Upper lobe of left lung (tissue), 6 donors: Measurements from ENCODE around the gene ROBO1. TPM values are rescaled to one million over a fixed set of nuclear protein-coding genes. Genes with fewer than 3 reads are reported as not detected.

Experiments
- ATAC-seq, 2 donors: fragments of 200-7000 bp; cut with Tn5 transposase; one replicate each; pipeline ENCODE4 v1.9.1; 2022; ENCODE audit warnings: mild to moderate bottlenecking in 2 of 2, moderate library complexity in 2 of 2; ENCODE audit not compliant: low FRiP score in 2 of 2
- DNase-seq, 2 donors: peaks; one replicate each; pipeline ENCODE4 v3.0.0-alpha.2; 2019 to 2020
- H3K27ac ChIP-seq, 4 donors: fragments of 200-600 bp; sonication (generic); one replicate each; pipeline ENCODE4 v1.5.1; 2016 to 2019
- H3K27me3 ChIP-seq, 4 donors: fragments of 200-600 bp; sonication (generic); one replicate each; pipeline ENCODE4 v1.5.1; 2017 to 2019
- H3K36me3 ChIP-seq, 4 donors: fragments of 200-600 bp; sonication (generic); one replicate each; pipeline ENCODE4 v1.5.1; 2016 to 2019
- H3K4me1 ChIP-seq, 4 donors: fragments of 200-600 bp; sonication (generic); one replicate each; pipeline ENCODE4 v1.5.1; 2018 to 2019
- H3K4me3 ChIP-seq, 4 donors: fragments of 200-600 bp; sonication (generic); one replicate each; pipeline ENCODE4 v1.5.1; 2017 to 2019; ENCODE audit warnings: mild to moderate bottlenecking in 2 of 4, moderate library complexity in 1 of 4
- H3K9me3 ChIP-seq, 4 donors: fragments of 200-600 bp; sonication (generic); one replicate each; pipeline ENCODE4 v1.5.1; 2018 to 2019
- EP300 ChIP-seq, 4 donors: sonication (generic); formaldehyde crosslinking; IDR thresholded peaks; one replicate each; pipeline ENCODE4 v1.5.1; 2017; ENCODE audit warnings: antibody characterized with exemption in 4 of 4, control low read depth in 2 of 4
- POLR2A ChIP-seq, 4 donors: fragments of 450-650 bp; IDR thresholded peaks; one replicate each; pipeline ENCODE4 v1.5.1; 2016 to 2017; ENCODE audit warnings: antibody characterized with exemption in 4 of 4, mild to moderate bottlenecking in 2 of 4
- POLR2AphosphoS5 ChIP-seq, 2 donors: sonication (generic); formaldehyde crosslinking; IDR thresholded peaks; one replicate each; pipeline ENCODE4 v1.5.1; 2017; ENCODE audit warnings: antibody characterized with exemption in 2 of 2
- WGBS, 2 donors: methylation state at CpG; one replicate each; pipeline ENCODE4 v1.1.5; 2017 to 2018; 5-methylcytosine and 5-hydroxymethylcytosine counted together
- small RNA-seq, 4 donors: library from RNA; depleted of rRNA; stranded (forward); fragments of <200 nt; gene quantifications; one replicate each; pipeline ENCODE3, GENCODE V24; 2016
- total RNA-seq, 6 donors: library from RNA; depleted of rRNA in 4 of 6; stranded (reverse); fragments of >200 nt in 4 of 6; gene quantifications; one replicate each; pipeline versions ENCODE4 v1.1.0 to v1.2.1, GENCODE V29; 2016 to 2021
- TF ChIP-seq, protein P1 (sequence below), 6 experiments: fragments of 450-650 bp in 4 of 6; fragments of 200-600 bp in 2 of 6; sonication (generic) in 2 of 6; IDR thresholded peaks; one replicate each; pipeline ENCODE4 v1.5.1; 2016 to 2019; ENCODE audit warnings: antibody characterized with exemption in 6 of 6
- donor health status: DM: no; HTN: no; CAD: no; lungs with moderate emphysema.
- donor health status: DM: no; HTN: yes; CAD: no; lungs with severe emphysema.

ROBO1 gene
- total RNA-seq, 6 donors from 2014 or later, result 10.5 to 29.0 (median 18.0) TPM

DNA sequence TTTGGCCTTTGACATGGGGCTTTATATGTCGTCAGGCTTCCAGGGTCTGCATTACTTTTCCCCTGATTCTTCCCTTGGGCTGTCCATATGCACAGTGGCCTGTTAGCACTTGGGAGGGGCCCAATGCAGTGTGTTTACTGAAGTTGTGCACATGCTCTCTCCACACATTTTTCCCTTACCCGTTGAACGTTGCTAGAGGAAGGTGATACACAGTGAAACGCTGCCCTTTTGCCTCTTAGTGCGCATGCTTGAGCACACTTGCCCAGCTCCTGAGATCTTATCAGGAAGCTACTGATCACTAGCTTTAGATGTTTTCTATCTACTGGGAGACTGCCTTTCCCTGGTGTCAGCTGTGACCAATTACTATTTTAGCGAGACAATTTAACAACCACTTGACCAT, 1198.0 kb downstream of the ROBO1 start:
- no peak overlapping the region for H3K4me3 ChIP-seq
- no peaks in the 10 kb centered on the region for H3K9me3 ChIP-seq
- DNase-seq (no peak), ATAC-seq (no peak)
- H3K4me1 ChIP-seq, result no peaks in the 10 kb centered on the region
- H3K27ac ChIP-seq, result no peak overlapping the region
- H3K27me3 ChIP-seq, result no peaks in the 10 kb centered on the region
- TF ChIP-seq, protein P1, sequence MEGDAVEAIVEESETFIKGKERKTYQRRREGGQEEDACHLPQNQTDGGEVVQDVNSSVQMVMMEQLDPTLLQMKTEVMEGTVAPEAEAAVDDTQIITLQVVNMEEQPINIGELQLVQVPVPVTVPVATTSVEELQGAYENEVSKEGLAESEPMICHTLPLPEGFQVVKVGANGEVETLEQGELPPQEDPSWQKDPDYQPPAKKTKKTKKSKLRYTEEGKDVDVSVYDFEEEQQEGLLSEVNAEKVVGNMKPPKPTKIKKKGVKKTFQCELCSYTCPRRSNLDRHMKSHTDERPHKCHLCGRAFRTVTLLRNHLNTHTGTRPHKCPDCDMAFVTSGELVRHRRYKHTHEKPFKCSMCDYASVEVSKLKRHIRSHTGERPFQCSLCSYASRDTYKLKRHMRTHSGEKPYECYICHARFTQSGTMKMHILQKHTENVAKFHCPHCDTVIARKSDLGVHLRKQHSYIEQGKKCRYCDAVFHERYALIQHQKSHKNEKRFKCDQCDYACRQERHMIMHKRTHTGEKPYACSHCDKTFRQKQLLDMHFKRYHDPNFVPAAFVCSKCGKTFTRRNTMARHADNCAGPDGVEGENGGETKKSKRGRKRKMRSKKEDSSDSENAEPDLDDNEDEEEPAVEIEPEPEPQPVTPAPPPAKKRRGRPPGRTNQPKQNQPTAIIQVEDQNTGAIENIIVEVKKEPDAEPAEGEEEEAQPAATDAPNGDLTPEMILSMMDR (IDR thresholded peaks at IDR 0.05), result no peak
- TF ChIP-seq EP300 (IDR thresholded peaks at IDR 0.05), result no peak
- TF ChIP-seq POLR2A (IDR thresholded peaks at IDR 0.05), result no peak
- no peak for TF ChIP-seq POLR2AphosphoS5 (IDR thresholded peaks at IDR 0.05)
- no peaks in the 10 kb centered on the region for H3K36me3 ChIP-seq
- WGBS, 2 donors, result 60 to 66% methylated on average over 6 of the region's 6 CpGs

DNA sequence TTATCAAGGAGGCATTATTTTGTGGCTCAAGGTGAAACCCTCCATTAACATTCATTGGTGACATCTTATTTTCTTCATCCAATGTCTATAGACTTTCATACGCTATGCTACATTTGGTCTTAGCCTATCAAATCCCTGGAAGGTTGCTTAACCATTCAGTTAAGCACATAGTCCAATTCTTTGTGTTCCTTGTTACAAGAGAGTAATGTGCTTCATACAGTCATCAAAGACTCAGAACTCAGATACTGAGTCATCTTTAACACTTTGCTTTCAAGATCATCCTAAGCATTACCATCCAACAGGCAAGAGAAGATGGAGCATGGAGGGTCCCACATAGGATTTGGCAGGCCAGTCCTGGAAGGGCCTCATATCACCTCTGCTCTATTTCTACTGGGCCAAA, 1202.1 kb downstream of the ROBO1 start:
- H3K36me3 ChIP-seq, result no peaks in the 10 kb centered on the region
- no peak for ATAC-seq
- H3K27me3 ChIP-seq, result no peaks in the 10 kb centered on the region
- no peak for DNase-seq
- H3K4me3 ChIP-seq, result no peak overlapping the region
- TF ChIP-seq, protein P1 (IDR thresholded peaks at IDR 0.05), result no peak
- TF ChIP-seq EP300 (IDR thresholded peaks at IDR 0.05) (no peak), POLR2A (IDR thresholded peaks at IDR 0.05) (no peak), POLR2AphosphoS5 (IDR thresholded peaks at IDR 0.05) (no peak)
- no peaks in the 10 kb centered on the region for H3K4me1 ChIP-seq
- no peaks in the 10 kb centered on the region for H3K9me3 ChIP-seq
- no peak overlapping the region for H3K27ac ChIP-seq
- WGBS, 2 donors, result 96 to 100% methylated on average over 1 of the region's 1 CpG

DNA sequence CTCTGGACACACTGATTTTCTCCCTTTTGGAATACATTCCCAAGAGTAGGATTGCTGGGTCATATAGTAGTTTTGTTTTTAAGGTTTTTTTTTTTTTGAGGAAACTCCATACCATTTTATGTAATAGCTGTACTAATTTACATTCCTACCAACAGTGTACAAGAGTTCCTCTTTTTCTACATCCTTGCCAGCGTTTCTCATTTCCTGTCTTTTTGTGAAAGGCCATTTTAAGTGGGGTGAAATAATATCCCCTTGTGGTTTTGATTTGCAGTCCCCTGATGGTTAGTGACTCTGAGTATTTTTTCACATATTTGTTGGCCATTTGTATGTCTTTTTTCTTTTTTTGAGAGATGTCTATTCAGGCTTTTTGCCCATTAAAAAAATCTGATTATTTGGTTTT, 1205.5 kb downstream of the ROBO1 start:
- ATAC-seq, result no peak
- no peak for DNase-seq
- Histone ChIP-seq H3K27me3 (no peaks in the 10 kb centered on the region), H3K4me1 (no peaks in the 10 kb centered on the region), H3K36me3 (no peaks in the 10 kb centered on the region), H3K27ac (no peak overlapping the region), H3K4me3 (no peak overlapping the region), H3K9me3 (no peaks in the 10 kb centered on the region)
- TF ChIP-seq EP300 (IDR thresholded peaks at IDR 0.05), result no peak
- no peak for TF ChIP-seq POLR2AphosphoS5 (IDR thresholded peaks at IDR 0.05)
- TF ChIP-seq, protein P1 (IDR thresholded peaks at IDR 0.05), result no peak
- no peak for TF ChIP-seq POLR2A (IDR thresholded peaks at IDR 0.05)
- whole genome bisulfite sequencing, 2 donors, result 46 to 61% methylated on average over 1 of the region's 1 CpG

Small RNA genes lying within 50 kb of the gene (small RNA-seq; reads per million reads assigned to genes)
- gene MIR3923 (0 reads per million in 4 donors), gene RN7SL751P (0 reads per million in 4 donors)
